ENCODE results near the gene SSH2. TPM values are rescaled to one million over a fixed set of nuclear protein-coding genes. Genes with fewer than 3 reads are reported as not detected.

The SSH2 gene
- total and polyA plus RNA-seq, 5 donors from 2014 or later: 27.2 to 90.4 (median 38.2) TPM

DNA sequence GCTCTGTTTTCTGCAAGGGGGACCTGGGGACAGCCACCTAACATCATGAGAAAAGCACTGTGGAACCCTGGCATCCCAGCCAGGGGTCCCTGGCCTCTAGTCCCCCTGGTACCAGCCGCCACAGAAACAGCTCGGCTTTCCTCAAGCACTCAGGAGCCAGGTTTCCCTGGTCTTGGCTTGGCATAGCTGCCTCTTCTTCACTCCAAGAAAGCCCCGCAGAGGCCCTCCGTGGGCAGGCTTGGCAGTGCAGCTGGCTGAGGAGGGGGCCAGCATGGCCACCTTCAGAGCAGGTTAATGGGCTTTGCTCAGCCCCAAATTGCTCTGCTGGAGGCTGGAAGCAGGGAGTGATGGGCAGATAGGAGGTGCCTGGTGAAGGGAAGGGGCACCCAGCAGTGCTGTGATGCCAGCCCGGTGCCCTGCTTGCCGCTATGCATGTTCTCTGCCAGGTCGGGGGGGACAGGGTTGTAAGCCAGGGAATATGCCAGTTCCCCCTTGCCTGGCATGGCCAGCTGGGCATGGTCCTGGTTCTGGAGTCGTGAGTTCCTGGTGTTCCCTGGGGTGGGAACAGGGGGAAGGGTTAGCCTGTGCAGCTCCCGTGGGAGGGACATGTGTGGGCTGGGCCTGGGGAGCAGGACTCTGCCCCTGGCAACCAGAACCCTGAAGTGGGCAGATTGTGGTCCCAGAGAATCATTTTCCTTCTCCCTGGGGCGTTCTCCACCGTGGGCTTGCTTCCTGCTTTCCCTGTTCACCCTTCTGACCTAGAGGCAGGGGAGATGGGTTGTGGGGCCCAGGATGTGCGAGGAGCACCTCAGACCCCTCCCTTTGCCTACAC, 333.9 kb downstream of the SSH2 start:
- H3K27me3 ChIP-seq (ENCODE audit: control insufficient read depth, insufficient read depth, low read length): no peaks in the 10 kb centered on the region
- H3K36me3 ChIP-seq (ENCODE audit: control insufficient read depth, insufficient read depth, low read length): no peaks in the 10 kb centered on the region
- H3K9me3 Mint-ChIP-seq: no peaks in the 10 kb centered on the region
- ATAC-seq (ENCODE audit: low read depth in 2 of 2) (no peak), DNase-seq (no peak)
- H3K4me3 Mint-ChIP-seq: no peak overlapping the region
- H3K36me3 Mint-ChIP-seq: no peaks in the 10 kb centered on the region
- no peak overlapping the region for H3K4me3 ChIP-seq (ENCODE audit: low read depth, low read length)
- H3K27ac Mint-ChIP-seq: no peak overlapping the region
- H3K4me1 Mint-ChIP-seq: peaks cover 0 to 28% (median 15%) of the 10 kb centered on the region in 4 donors
- no peak overlapping the region for H3K27ac ChIP-seq (ENCODE audit: insufficient read depth, low read length, poor library complexity, severe bottlenecking)
- H3K9me3 ChIP-seq (ENCODE audit: control insufficient read depth in 2 of 2, low read length in 2 of 2): no peaks in the 10 kb centered on the region
- H3K27me3 Mint-ChIP-seq: no peaks in the 10 kb centered on the region
- peaks cover 28% of the 10 kb centered on the region for H3K4me1 ChIP-seq (ENCODE audit: control insufficient read depth, insufficient read depth, low read length, poor library complexity, severe bottlenecking)

DNA sequence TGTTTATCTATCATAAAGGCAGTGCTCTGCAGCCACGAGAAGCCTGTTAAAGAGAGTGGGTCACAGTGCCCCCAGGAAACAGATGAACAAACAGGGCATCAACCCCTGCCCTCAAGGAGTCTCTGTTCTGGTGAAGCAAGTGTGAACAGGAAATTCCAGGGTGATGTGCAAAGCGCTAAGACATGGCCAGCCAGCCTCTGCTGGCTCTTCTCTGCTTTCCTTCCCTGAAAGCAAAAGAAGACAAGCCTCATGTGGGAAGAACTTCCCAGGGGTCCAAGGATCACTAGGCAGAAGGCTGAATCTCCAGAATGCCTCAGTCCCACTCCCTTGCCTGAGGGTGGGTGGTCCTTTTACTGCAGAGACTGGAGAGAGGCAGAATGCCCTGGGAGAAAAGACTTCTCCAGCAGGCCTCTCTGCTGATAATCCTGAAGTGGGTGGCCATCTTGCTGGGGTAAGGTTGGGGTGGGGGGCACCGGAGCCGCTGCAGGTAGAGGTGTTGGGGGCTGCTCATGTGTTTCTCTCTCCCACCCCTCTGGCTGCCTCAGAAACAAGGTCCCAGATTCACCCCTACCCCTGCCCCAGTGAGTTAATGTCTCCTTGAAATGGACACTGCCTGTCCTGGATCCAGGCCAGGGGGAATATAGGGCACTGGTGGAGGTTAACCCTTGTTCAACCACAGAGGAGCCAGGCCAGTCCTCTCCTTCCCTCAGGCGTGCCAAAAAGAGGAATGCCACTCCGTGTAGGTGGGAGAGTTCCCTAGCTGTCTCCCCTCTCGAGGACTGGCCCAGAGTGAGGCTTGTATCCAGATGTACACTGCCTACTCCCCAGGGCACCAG, 334.7 kb downstream of the SSH2 start:
- ATAC-seq (ENCODE audit: low read depth in 2 of 2): no peak
- H3K4me3 ChIP-seq (ENCODE audit: low read depth, low read length): no peak overlapping the region
- H3K27ac ChIP-seq (ENCODE audit: insufficient read depth, low read length, poor library complexity, severe bottlenecking): no peak overlapping the region
- H3K4me3 Mint-ChIP-seq: peak overlapping the region; percentile 10 to 77 (median 72)
- DNase-seq: no peak
- H3K9me3 Mint-ChIP-seq: no peaks in the 10 kb centered on the region
- H3K9me3 ChIP-seq (ENCODE audit: control insufficient read depth in 2 of 2, low read length in 2 of 2): no peaks in the 10 kb centered on the region
- H3K4me1 ChIP-seq (ENCODE audit: control insufficient read depth, insufficient read depth, low read length, poor library complexity, severe bottlenecking): peaks cover 37% of the 10 kb centered on the region
- no peaks in the 10 kb centered on the region for H3K27me3 Mint-ChIP-seq
- peaks cover 0 to 36% (median 16%) of the 10 kb centered on the region in 4 donors for H3K4me1 Mint-ChIP-seq
- H3K36me3 ChIP-seq (ENCODE audit: control insufficient read depth, insufficient read depth, low read length): no peaks in the 10 kb centered on the region
- no peak overlapping the region for H3K27ac Mint-ChIP-seq
- H3K36me3 Mint-ChIP-seq: no peaks in the 10 kb centered on the region
- no peaks in the 10 kb centered on the region for H3K27me3 ChIP-seq (ENCODE audit: control insufficient read depth, insufficient read depth, low read length)

DNA sequence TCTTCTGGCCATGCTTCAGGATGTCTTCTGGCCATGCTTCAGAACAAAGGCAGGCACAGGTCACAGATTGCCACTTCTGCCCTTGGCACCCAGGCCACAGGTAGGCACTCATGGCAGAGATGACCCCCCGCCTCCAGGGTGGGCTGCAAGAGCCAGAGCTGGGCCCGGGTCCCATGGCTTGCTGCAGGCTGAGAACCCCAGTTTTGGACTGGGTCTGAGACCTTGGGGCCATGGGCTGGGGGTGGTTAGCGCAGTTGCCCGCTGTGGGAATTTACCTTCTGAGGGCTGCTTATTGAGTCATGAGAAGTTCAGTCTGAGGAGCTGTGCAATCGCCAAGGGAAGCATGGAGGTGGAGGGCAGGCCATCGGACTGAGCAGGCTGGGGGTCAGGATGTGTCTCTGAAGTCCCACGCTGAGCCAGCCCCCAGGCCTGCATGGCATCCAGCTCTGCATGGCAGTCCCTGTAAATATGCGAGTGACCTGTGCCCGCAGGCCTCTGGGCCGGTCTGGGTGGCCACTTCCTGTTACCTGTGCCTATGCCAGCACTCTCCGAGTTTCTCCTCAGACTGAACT, 335.4 kb downstream of the SSH2 start:
- DNase-seq (no peak), ATAC-seq (ENCODE audit: low read depth in 2 of 2) (no peak)
- Mint-ChIP-seq H3K36me3 (no peaks in the 10 kb centered on the region), H3K27me3 (no peaks in the 10 kb centered on the region), H3K27ac (no peak overlapping the region), H3K4me1 (peaks cover 0 to 42% (median 19%) of the 10 kb centered on the region in 4 donors), H3K9me3 (no peaks in the 10 kb centered on the region), H3K4me3 (peak overlapping the region; percentile 76 to 94 (median 81))
- Histone ChIP-seq H3K4me3 (ENCODE audit: low read depth, low read length) (no peak overlapping the region), H3K27me3 (ENCODE audit: control insufficient read depth, insufficient read depth, low read length) (no peaks in the 10 kb centered on the region), H3K36me3 (ENCODE audit: control insufficient read depth, insufficient read depth, low read length) (no peaks in the 10 kb centered on the region), H3K4me1 (ENCODE audit: control insufficient read depth, insufficient read depth, low read length, poor library complexity, severe bottlenecking) (peaks cover 44% of the 10 kb centered on the region), H3K27ac (ENCODE audit: insufficient read depth, low read length, poor library complexity, severe bottlenecking) (no peak overlapping the region), H3K9me3 (ENCODE audit: control insufficient read depth in 2 of 2, low read length in 2 of 2) (no peaks in the 10 kb centered on the region)

DNA sequence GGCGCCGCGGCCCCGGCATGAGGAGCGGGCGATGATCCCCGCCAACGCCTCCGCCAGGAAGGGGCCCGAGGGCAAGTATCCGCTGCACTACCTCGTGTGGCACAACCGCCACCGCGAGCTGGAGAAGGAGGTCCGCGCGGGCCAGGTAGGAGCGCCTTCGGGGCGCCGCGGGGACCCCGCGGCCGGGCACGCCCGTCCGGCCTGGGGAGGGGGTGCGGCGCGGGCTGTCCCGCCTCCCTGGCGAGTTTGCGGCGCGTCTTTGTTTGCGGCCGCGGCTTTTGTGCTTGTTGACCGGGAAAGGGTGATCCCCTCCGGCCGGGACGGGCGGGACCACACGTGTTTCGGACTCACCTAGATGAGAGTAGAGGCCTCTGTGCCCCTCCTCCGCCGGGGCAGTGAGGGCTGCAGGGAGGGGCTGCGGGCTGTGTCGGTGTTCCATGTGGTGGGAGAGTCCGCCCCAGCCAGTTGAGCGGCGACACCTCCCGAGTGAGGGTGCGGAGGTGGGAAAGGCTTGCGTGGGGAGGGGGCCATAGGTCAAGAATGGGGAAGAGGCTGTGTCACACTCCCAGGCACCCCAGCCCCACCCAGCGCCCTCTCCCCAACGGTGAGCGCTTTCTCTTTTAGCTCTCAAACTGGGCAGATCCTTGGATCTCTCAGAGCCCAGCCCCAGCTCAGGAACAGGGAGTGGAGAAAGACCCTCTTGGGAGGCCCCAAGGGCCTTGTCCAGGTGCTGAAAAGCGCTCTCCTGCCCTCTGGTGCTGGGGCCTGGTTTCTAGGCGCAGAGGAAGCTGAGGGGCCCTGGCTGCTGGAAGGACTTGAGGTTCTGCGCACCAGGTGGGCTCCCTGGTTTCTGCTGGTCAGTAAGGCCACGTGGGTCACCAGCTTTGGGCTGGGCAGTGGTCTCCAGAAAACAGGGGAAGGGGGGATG, 336.2 kb downstream of the SSH2 start:
- H3K9me3 Mint-ChIP-seq: no peaks in the 10 kb centered on the region
- Histone ChIP-seq H3K36me3 (ENCODE audit: control insufficient read depth, insufficient read depth, low read length) (no peaks in the 10 kb centered on the region), H3K27me3 (ENCODE audit: control insufficient read depth, insufficient read depth, low read length) (no peaks in the 10 kb centered on the region), H3K4me1 (ENCODE audit: control insufficient read depth, insufficient read depth, low read length, poor library complexity, severe bottlenecking) (peaks cover 44% of the 10 kb centered on the region), H3K4me3 (ENCODE audit: low read depth, low read length) (no peak overlapping the region), H3K27ac (ENCODE audit: insufficient read depth, low read length, poor library complexity, severe bottlenecking) (no peak overlapping the region), H3K9me3 (ENCODE audit: control insufficient read depth in 2 of 2, low read length in 2 of 2) (no peaks in the 10 kb centered on the region)
- ATAC-seq (ENCODE audit: low read depth in 2 of 2): no peak
- H3K27ac Mint-ChIP-seq: no peak overlapping the region
- peak overlapping the region; percentile 76 to 94 (median 81) for H3K4me3 Mint-ChIP-seq
- H3K4me1 Mint-ChIP-seq: peaks cover 0 to 39% (median 19%) of the 10 kb centered on the region in 4 donors
- peak in 1 of 3 donors; percentile 42 for DNase-seq
- no peaks in the 10 kb centered on the region for H3K27me3 Mint-ChIP-seq
- no peaks in the 10 kb centered on the region for H3K36me3 Mint-ChIP-seq

DNA sequence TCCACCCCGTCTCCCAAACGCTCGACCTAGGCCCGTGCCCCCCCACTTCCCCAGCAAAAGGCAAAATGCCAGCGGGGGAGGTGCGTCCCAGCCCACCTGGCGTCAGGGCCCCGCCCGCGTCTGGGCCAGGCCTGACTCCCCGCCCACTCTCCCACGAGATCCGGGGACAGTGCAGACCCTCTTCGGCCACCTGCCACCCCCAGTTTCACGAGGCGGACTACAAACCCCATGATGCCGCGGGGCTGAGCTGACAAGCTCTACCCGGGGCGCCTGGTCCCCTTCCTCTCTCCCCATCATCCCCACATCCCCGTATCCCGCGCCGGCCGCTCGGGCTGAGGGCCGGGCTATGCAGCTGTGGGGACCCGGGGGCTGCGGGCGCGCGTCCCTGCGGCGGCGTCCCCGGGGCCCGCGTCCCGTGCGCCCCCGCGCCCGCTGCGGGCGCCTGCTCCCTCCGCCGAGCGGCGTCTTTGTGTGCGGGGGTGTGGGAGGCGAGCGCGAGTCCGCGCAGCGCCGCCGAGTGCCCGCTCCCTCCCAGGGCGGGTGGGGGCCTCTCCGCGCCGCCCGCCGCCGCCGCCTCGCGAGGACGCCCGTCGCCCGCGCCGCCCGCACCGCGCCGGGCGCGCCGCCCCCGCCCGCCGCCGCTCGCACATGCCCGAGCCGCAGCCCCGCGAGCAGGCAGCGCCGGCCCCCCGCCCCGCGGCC, 337.0 kb downstream of the SSH2 start, which contains the start of gene ANKRD13B:
Gene ANKRD13B, plus strand, starts transcription at position 283 of the 702 bp plus-strand sequence. CDS start 490 bp downstream, outside the sequence.
- Histone ChIP-seq H3K27ac (ENCODE audit: insufficient read depth, low read length, poor library complexity, severe bottlenecking) (no peak within 1 kb of the TSS), H3K9me3 (ENCODE audit: control insufficient read depth in 2 of 2, low read length in 2 of 2) (no peaks in the 10 kb centered on the region), H3K4me1 (ENCODE audit: control insufficient read depth, insufficient read depth, low read length, poor library complexity, severe bottlenecking) (peaks cover 52% of the 10 kb centered on the region), H3K27me3 (ENCODE audit: control insufficient read depth, insufficient read depth, low read length) (no peaks in the 10 kb centered on the region), H3K36me3 (ENCODE audit: control insufficient read depth, insufficient read depth, low read length) (no peaks in the 10 kb centered on the region), H3K4me3 (ENCODE audit: low read depth, low read length) (no peak within 1 kb of the TSS)
- DNase-seq: peak in 2 of 3 donors; percentile 25 to 52
- Mint-ChIP-seq H3K27ac (peak within 1 kb of the TSS in 2 of 3 donors; percentile 51 to 82), H3K9me3 (no peaks in the 10 kb centered on the region), H3K36me3 (no peaks in the 10 kb centered on the region), H3K27me3 (no peaks in the 10 kb centered on the region), H3K4me1 (peaks cover 0 to 42% (median 23%) of the 10 kb centered on the region in 4 donors), H3K4me3 (peak within 1 kb of the TSS; percentile 91 to 94 (median 94))
- no peak for ATAC-seq (ENCODE audit: low read depth in 2 of 2)

DNA sequence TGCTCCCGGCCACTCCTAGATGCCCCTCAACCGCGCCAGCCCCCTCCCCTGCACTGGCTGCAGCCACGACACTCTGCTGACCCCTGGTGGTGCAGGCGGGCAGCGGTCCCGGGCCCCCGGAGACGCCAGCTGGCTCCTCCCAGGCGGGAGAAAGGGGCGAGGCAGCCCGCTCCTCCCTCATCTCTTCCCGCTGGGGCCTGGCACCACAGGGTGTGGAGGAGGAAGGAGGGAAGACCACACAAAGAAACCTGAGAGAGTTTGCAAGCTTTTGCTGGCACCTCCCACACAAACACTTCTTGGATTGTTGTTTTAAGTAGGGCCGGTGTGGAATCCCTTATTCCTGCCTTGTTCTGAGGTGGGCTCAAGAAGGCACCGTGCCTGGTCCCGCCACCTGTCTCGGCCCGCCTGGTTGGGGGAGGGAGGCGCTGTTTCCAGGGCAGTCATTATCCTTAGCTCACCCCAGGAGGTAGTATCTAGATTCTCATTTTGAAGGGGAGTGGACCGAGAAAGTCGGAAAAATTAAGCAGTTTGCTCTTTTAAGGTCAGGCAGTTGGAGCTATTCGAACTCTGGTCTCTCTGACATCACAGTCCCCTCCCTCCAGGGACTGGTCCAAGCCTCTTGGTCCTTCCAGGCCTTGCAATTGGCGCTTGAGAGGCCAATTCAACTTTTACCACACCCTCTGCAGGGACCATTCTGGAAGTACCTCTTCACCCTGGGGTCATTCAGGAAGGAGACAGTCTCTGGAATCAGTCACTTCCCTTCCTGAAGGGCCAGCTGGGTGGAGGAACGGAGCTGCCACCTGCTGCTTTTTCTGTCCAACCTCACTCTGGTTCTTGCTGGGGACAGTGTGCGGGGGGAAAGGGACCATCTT, 338.1 kb downstream of the SSH2 start:
- H3K4me3 Mint-ChIP-seq: peak overlapping the region; percentile 91 to 94 (median 92)
- no peak overlapping the region for H3K4me3 ChIP-seq (ENCODE audit: low read depth, low read length)
- peak overlapping the region in 2 of 3 donors; percentile 51 to 82 for H3K27ac Mint-ChIP-seq

More for the DNA sequence above, 338.1 kb downstream of the SSH2 start:
- no peaks in the 10 kb centered on the region for H3K27me3 Mint-ChIP-seq
- Histone ChIP-seq H3K27me3 (ENCODE audit: control insufficient read depth, insufficient read depth, low read length) (no peaks in the 10 kb centered on the region), H3K4me1 (ENCODE audit: control insufficient read depth, insufficient read depth, low read length, poor library complexity, severe bottlenecking) (peaks cover 63% of the 10 kb centered on the region), H3K36me3 (ENCODE audit: control insufficient read depth, insufficient read depth, low read length) (no peaks in the 10 kb centered on the region), H3K9me3 (ENCODE audit: control insufficient read depth in 2 of 2, low read length in 2 of 2) (no peaks in the 10 kb centered on the region), H3K27ac (ENCODE audit: insufficient read depth, low read length, poor library complexity, severe bottlenecking) (peak overlapping the region; percentile 65)
- H3K9me3 Mint-ChIP-seq: no peaks in the 10 kb centered on the region
- DNase-seq (peak; percentile 67 to 74 (median 73)), ATAC-seq (ENCODE audit: low read depth in 2 of 2) (peak; percentile 37 to 40)
- no peaks in the 10 kb centered on the region for H3K36me3 Mint-ChIP-seq
- peaks cover 0 to 52% (median 30%) of the 10 kb centered on the region in 4 donors for H3K4me1 Mint-ChIP-seq

Data from CD4-positive, CD25-positive, alpha-beta regulatory T cell (primary cell).